A549 (cell line): Measurements from ENCODE around the gene DEFB110. TPM values are rescaled to one million over a fixed set of nuclear protein-coding genes. Genes with fewer than 3 reads are reported as not detected.

Experiments used
- ATAC-seq, 2 experiments: fragments of 200-7000 bp in 1 of 2; fragments of >200 bp in 1 of 2; cut with Nextera tagmentation in 1 of 2; cut with Tn5 transposase in 1 of 2; 3 replicates each; pipeline versions ENCODE4 v1.8.0 to v1.9.1; 2018 to 2020; ENCODE audit warnings: mild to moderate bottlenecking in 1 of 2, moderate library complexity in 1 of 2
- CTCF ChIA-PET: fragments of 300-600 bp; sonication (Branson Sonifier 250); formaldehyde crosslinking; extraction: SDS; loops from one replicate; lab custom pipeline; 2021; ENCODE audit warnings: antibody characterized with exemption, inconsistent platforms; lab: Yijun Ruan, JAX
- POLR2A ChIA-PET: fragments of 350-600 bp; formaldehyde crosslinking; extraction: SDS; loops from one replicate; lab custom pipeline; 2021; ENCODE audit warnings: antibody characterized with exemption, inconsistent platforms; lab: Yijun Ruan, JAX
- DNase-seq, 2 experiments: peaks; one replicate each; pipeline versions ENCODE4 v3.0.0 to v3.0.0-alpha.2; 2011 to 2016; ENCODE audit warnings: low read depth in 1 of 2, low spot score in 1 of 2
- FAIRE-seq: peaks from 2 replicates; lab custom pipeline; 2011; peaks lifted over from hg19 to GRCh38; lab: Jason Lieb, UNC
- H3K27ac ChIP-seq, 2 experiments: fragments of >200 bp; sonication (Bioruptor Twin); formaldehyde crosslinking; 3 replicates each; pipeline ENCODE4 v1.5.1; 2016 to 2017
- H3K4me1 ChIP-seq: fragments of >200 bp; sonication (Bioruptor Twin); formaldehyde crosslinking; 3 replicates; pipeline ENCODE4 v1.6.1; 2016
- H3K4me2 ChIP-seq: fragments of >200 bp; sonication (Bioruptor Twin); formaldehyde crosslinking; 3 replicates; pipeline ENCODE4 v1.6.1; 2016
- H3K4me3 ChIP-seq: fragments of >200 bp; sonication (Bioruptor Twin); formaldehyde crosslinking; 3 replicates; pipeline ENCODE4 v1.5.1; 2016
- H3K9me3 ChIP-seq: fragments of >200 bp; sonication (Bioruptor Twin); formaldehyde crosslinking; 3 replicates; pipeline ENCODE4 v1.6.1; 2016
- ATOH8 ChIP-seq: fragments of 250-450 bp; sonication (Bioruptor Pico); IDR thresholded peaks from 2 replicates; pipeline ENCODE4 v1.5.0; 2020; ENCODE audit warnings: low read depth, mild to moderate bottlenecking, moderate library complexity
- CHD2 ChIP-seq: fragments of 150-350 bp; IDR thresholded peaks from 2 replicates; pipeline ENCODE4 v1.6.1; 2014; ENCODE audit warnings: low read length; ENCODE audit not compliant: partially characterized antibody
- CHD4 ChIP-seq: fragments of 200-600 bp; sonication (generic); IDR thresholded peaks from 2 replicates; pipeline ENCODE4 v1.6.1; 2016; ENCODE audit warnings: antibody characterized with exemption, mild to moderate bottlenecking, borderline replicate concordance
- FOSB ChIP-seq: fragments of 250-450 bp; sonication (Bioruptor Pico); IDR thresholded peaks from 2 replicates; pipeline ENCODE4 v1.5.0; 2020; ENCODE audit warnings: mild to moderate bottlenecking, moderate library complexity
- FOXS1 ChIP-seq: fragments of 250-450 bp; sonication (Bioruptor Pico); IDR thresholded peaks from 2 replicates; pipeline ENCODE4 v1.5.0; 2020; ENCODE audit warnings: mild to moderate bottlenecking, moderate library complexity
- HDAC2 ChIP-seq: fragments of 200-600 bp; sonication (generic); IDR thresholded peaks from 2 replicates; pipeline ENCODE4 v1.6.1; 2016
- HEYL ChIP-seq: fragments of 250-450 bp; sonication (Bioruptor Pico); IDR thresholded peaks from 2 replicates; pipeline ENCODE4 v1.8.0; 2021; ENCODE audit warnings: mild to moderate bottlenecking, moderate library complexity
- HOXA7 ChIP-seq: fragments of 250-450 bp; sonication (Bioruptor Pico); IDR thresholded peaks from 2 replicates; pipeline ENCODE4 v1.5.0; 2020; ENCODE audit warnings: mild to moderate bottlenecking, moderate library complexity
- HOXB5 ChIP-seq: fragments of 250-450 bp; sonication (Bioruptor Pico); IDR thresholded peaks from 2 replicates; pipeline ENCODE4 v1.5.0; 2020; ENCODE audit warnings: mild to moderate bottlenecking, moderate library complexity
- JUN ChIP-seq, 2 experiments: fragments of >200 bp; sonication (Bioruptor Twin); formaldehyde crosslinking; IDR thresholded peaks; 2 replicates in 1 of 2; 3 replicates in 1 of 2; pipeline ENCODE4 v1.6.1; 2016 to 2017
- KDM1A ChIP-seq: fragments of 200-600 bp; sonication (generic); IDR thresholded peaks from 2 replicates; pipeline ENCODE4 v1.6.1; 2016; ENCODE audit warnings: low read depth, mild to moderate bottlenecking
- MAFK ChIP-seq: fragments of 450-650 bp; IDR thresholded peaks from 2 replicates; pipeline ENCODE4 v1.6.1; 2014; ENCODE audit not compliant: partially characterized antibody
- RAD21 ChIP-seq, 2 experiments: fragments of >200 bp in 1 of 2; sonication (Bioruptor Twin) in 1 of 2; formaldehyde crosslinking in 1 of 2; IDR thresholded peaks in 1 of 2; conservative IDR thresholded peaks in 1 of 2; 2 replicates in 1 of 2; 3 replicates in 1 of 2; pipeline ENCODE4 v1.6.1; 2012 to 2018; ENCODE audit warnings: inconsistent platforms in 1 of 2
- RARB ChIP-seq: fragments of 250-450 bp; sonication (Bioruptor Pico); IDR thresholded peaks from 2 replicates; pipeline ENCODE4 v1.8.0; 2021; ENCODE audit warnings: mild to moderate bottlenecking, moderate library complexity
- RFX5 ChIP-seq: fragments of 450-650 bp; IDR thresholded peaks from 2 replicates; pipeline ENCODE4 v1.7.1; 2014; ENCODE audit warnings: antibody characterized with exemption, mild to moderate bottlenecking, moderate library complexity
- RNF2 ChIP-seq: fragments of 200-600 bp; sonication (generic); IDR thresholded peaks from 2 replicates; pipeline ENCODE4 v1.6.1; 2016; ENCODE audit warnings: low read depth, mild to moderate bottlenecking, antibody characterized with exemption, moderate library complexity, borderline replicate concordance
- SMC3 ChIP-seq: fragments of >200 bp; sonication (Bioruptor Twin); formaldehyde crosslinking; IDR thresholded peaks from 3 replicates; pipeline ENCODE4 v1.6.1; 2018; ENCODE audit warnings: inconsistent platforms
- SREBF2 ChIP-seq: fragments of 450-650 bp; IDR thresholded peaks from 2 replicates; pipeline ENCODE4 v1.6.1; 2014; ENCODE audit warnings: mild to moderate bottlenecking, moderate library complexity
- TP53 ChIP-seq: fragments of 250-450 bp; sonication (Bioruptor Pico); IDR thresholded peaks from 2 replicates; pipeline ENCODE4 v1.5.0; 2021; ENCODE audit warnings: mild to moderate bottlenecking, moderate library complexity
- ZC3H11A ChIP-seq: fragments of 450-650 bp; IDR thresholded peaks from 2 replicates; pipeline ENCODE4 v1.6.1; 2014; ENCODE audit warnings: antibody characterized with exemption, mild to moderate bottlenecking
- ZFP36 ChIP-seq: fragments of 450-650 bp; IDR thresholded peaks from 2 replicates; pipeline ENCODE4 v1.6.1; 2014; ENCODE audit warnings: borderline replicate concordance; ENCODE audit not compliant: partially characterized antibody
- ZNF302 ChIP-seq: fragments of 250-450 bp; sonication (Bioruptor Pico); IDR thresholded peaks from 2 replicates; pipeline ENCODE4 v1.9.0; 2021; ENCODE audit warnings: inconsistent platforms, mild to moderate bottlenecking, moderate library complexity
- WGBS: methylation state at CpG from one replicate; pipeline ENCODE4 v1.1.6; 2017; ENCODE audit errors: missing lambda C conversion rate; 5-methylcytosine and 5-hydroxymethylcytosine counted together
- polyA plus RNA-seq, 4 experiments: library from polyadenylated mRNA; depleted of rRNA in 3 of 4; stranded (reverse); fragments of >200 nt; fragmentation: RNase III in 1 of 4; extraction: RNeasy Plus Mini Kit Qiagen cat#74134 plus additional on column Dnase treatment in 1 of 4; gene quantifications; 2 replicates in 3 of 4; 3 replicates in 1 of 4; pipeline ENCODE4 v1.2.3, GENCODE V29; 2011 to 2017
- TF ChIP-seq, protein P1 (sequence below): fragments of >200 bp; sonication (Bioruptor Twin); formaldehyde crosslinking; IDR thresholded peaks from 3 replicates; pipeline ENCODE4 v1.5.1; 2016
- TF ChIP-seq, protein P2 (sequence below): fragments of 450-650 bp; IDR thresholded peaks from 2 replicates; pipeline ENCODE4 v1.6.1; 2014; ENCODE audit warnings: antibody characterized with exemption
- TF ChIP-seq, protein P3 (sequence below): fragments of 200-600 bp; sonication (generic); IDR thresholded peaks from 2 replicates; pipeline ENCODE4 v1.6.1; 2016; ENCODE audit warnings: antibody characterized with exemption, mild to moderate bottlenecking, moderate library complexity

DEFB110 gene
- polyA plus RNA-seq, 2 of the 4 experiments (the other 2 are of a cell fraction), result not detected

DNA sequence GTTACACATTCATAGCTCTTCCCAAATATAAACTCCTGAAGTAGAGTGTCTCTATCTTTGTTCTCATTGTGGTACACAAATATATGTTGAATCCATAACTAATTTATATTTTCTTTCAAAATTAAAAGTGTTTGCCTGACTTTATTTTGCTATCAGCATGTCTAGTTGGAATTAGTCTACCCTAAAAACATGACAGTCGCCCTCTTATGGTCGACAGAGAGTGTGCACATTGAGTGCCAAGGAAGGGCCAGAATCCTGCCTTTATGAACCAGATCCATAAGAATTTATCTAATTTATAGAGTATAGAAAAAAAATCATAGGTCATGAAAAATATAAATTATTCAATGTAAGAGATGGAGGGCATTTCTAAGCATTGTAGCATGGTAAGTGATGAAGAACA is 40.3 kb upstream of the DEFB110 start:
- Histone ChIP-seq H3K4me1 (no peaks in the 10 kb centered on the region), H3K27ac (no peak overlapping the region), H3K9me3 (no peaks in the 10 kb centered on the region), H3K4me3 (no peak overlapping the region), H3K4me2 (no peak overlapping the region)
- 0% methylated on average over 2 of the region's 2 CpGs for whole genome bisulfite sequencing
- CTCF ChIA-PET, result interaction anchor here (0.9 kb wide), 1 partner anchor 31 kb away, joined by 4 read pairs; no protein-coding TSS in a partner anchor
- no peak for TF ChIP-seq FOSB
- no peak for TF ChIP-seq RNF2
- no peak for TF ChIP-seq SMC3
- FAIRE-seq, result no peak
- no peak for ATAC-seq
- POLR2A ChIA-PET, result no interaction called here
- peak in 1 of 2 experiments; percentile 7 for DNase-seq

DNA sequence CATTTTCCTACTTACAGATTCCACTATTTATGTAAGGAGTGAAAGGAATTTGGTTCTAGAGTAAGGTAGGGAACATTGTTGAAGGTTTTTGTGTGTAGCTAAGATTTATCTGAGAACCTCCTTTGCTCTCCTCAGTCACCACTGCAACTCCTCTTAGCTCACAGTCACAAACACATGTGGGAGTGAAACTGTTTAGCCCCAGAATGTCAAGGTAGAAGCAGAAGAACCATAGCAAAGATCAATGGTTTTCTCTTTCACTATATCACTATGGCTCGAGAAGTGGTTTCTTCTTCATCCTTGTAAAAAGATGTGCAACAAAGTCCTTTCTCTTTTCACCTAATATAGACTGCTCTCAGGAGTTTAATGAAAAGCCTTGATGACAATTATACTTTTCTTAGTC is 34.4 kb upstream of the DEFB110 start:
- ATAC-seq (no peak), DNase-seq (no peak)
- CTCF ChIA-PET, result no interaction called here

GRCh38 chr6:50049829-50050228 is 28.0 kb upstream of the DEFB110 start, which contains the start of gene DEFB112:
TSS of gene DEFB112 (minus strand) at chr6:50049929. CDS start at chr6:50049869, 60 bp downstream.
- WGBS, result 0% methylated on average over 1 of the region's 1 CpG
- ChIA-PET CTCF (no interaction called here), POLR2A (no interaction called here)
- no peak for TF ChIP-seq RARB (CRISPR knock-in tag)
- TF ChIP-seq RAD21 (conservative IDR thresholded peaks at IDR 0.05 in 1 of 2, IDR thresholded peaks at IDR 0.05 in 1 of 2), result no peak
- TF ChIP-seq, protein P1, sequence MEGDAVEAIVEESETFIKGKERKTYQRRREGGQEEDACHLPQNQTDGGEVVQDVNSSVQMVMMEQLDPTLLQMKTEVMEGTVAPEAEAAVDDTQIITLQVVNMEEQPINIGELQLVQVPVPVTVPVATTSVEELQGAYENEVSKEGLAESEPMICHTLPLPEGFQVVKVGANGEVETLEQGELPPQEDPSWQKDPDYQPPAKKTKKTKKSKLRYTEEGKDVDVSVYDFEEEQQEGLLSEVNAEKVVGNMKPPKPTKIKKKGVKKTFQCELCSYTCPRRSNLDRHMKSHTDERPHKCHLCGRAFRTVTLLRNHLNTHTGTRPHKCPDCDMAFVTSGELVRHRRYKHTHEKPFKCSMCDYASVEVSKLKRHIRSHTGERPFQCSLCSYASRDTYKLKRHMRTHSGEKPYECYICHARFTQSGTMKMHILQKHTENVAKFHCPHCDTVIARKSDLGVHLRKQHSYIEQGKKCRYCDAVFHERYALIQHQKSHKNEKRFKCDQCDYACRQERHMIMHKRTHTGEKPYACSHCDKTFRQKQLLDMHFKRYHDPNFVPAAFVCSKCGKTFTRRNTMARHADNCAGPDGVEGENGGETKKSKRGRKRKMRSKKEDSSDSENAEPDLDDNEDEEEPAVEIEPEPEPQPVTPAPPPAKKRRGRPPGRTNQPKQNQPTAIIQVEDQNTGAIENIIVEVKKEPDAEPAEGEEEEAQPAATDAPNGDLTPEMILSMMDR, result no peak
- TF ChIP-seq SREBF2, result no peak
- TF ChIP-seq ZNF302 (CRISPR knock-in tag), result no peak
- no peak for TF ChIP-seq HOXB5 (CRISPR knock-in tag)
- TF ChIP-seq RFX5, result no peak
- no peak for TF ChIP-seq ZFP36
- no peak for TF ChIP-seq MAFK
- no peak for TF ChIP-seq TP53 (CRISPR knock-in tag)
- no peak for TF ChIP-seq ATOH8
- TF ChIP-seq ZC3H11A, result no peak
- no peak for TF ChIP-seq HOXA7 (CRISPR knock-in tag)
- no peak for TF ChIP-seq JUN (IDR thresholded peaks at IDR 0.05)
- no peak for TF ChIP-seq CHD4
- H3K4me3 ChIP-seq, result no peak within 1 kb of the TSS
- H3K4me2 ChIP-seq, result no peak within 1 kb of the TSS
- H3K9me3 ChIP-seq, result no peaks in the 10 kb centered on the region
- no peak for FAIRE-seq
- H3K27ac ChIP-seq, result no peak within 1 kb of the TSS
- DNase-seq, result no peak
- ATAC-seq, result no peak
- H3K4me1 ChIP-seq, result no peaks in the 10 kb centered on the region

More for the DNA sequence above, 34.4 kb upstream of the DEFB110 start:
- H3K4me3 ChIP-seq, result no peak overlapping the region
- no peak overlapping the region for H3K27ac ChIP-seq
- no peaks in the 10 kb centered on the region for H3K4me1 ChIP-seq
- no peak for FAIRE-seq
- WGBS, result 0% methylated on average over 1 of the region's 1 CpG
- H3K9me3 ChIP-seq, result no peaks in the 10 kb centered on the region
- POLR2A ChIA-PET, result no interaction called here
- no peak for TF ChIP-seq TP53 (CRISPR knock-in tag)
- H3K4me2 ChIP-seq, result no peak overlapping the region

GRCh38 chr6:50047026-50047425 is 25.2 kb upstream of the DEFB110 start:
- DNase-seq (no peak), ATAC-seq (no peak; a peak in 1 of 6 replicates), FAIRE-seq (no peak)
- WGBS, result 0% methylated on average over 1 of the region's 3 CpGs
- H3K9me3 ChIP-seq, result no peaks in the 10 kb centered on the region
- no peaks in the 10 kb centered on the region for H3K4me1 ChIP-seq
- no peak overlapping the region for H3K4me3 ChIP-seq
- no peak overlapping the region for H3K27ac ChIP-seq
- POLR2A ChIA-PET, result no interaction called here
- no peak overlapping the region for H3K4me2 ChIP-seq
- CTCF ChIA-PET, result no interaction called here
- no peak for TF ChIP-seq HDAC2
- TF ChIP-seq RNF2, result no peak
- TF ChIP-seq, protein P2, sequence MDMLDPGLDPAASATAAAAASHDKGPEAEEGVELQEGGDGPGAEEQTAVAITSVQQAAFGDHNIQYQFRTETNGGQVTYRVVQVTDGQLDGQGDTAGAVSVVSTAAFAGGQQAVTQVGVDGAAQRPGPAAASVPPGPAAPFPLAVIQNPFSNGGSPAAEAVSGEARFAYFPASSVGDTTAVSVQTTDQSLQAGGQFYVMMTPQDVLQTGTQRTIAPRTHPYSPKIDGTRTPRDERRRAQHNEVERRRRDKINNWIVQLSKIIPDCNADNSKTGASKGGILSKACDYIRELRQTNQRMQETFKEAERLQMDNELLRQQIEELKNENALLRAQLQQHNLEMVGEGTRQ, result no peak
- TF ChIP-seq TP53 (CRISPR knock-in tag), result no peak
- TF ChIP-seq ZNF302 (CRISPR knock-in tag), result no peak
- no peak for TF ChIP-seq FOSB
- no peak for TF ChIP-seq FOXS1 (CRISPR knock-in tag)
- no peak for TF ChIP-seq KDM1A
- no peak for TF ChIP-seq HEYL (CRISPR knock-in tag)
- TF ChIP-seq CHD2, result no peak
- TF ChIP-seq JUN (IDR thresholded peaks at IDR 0.05), result no peak
- TF ChIP-seq, protein P3, sequence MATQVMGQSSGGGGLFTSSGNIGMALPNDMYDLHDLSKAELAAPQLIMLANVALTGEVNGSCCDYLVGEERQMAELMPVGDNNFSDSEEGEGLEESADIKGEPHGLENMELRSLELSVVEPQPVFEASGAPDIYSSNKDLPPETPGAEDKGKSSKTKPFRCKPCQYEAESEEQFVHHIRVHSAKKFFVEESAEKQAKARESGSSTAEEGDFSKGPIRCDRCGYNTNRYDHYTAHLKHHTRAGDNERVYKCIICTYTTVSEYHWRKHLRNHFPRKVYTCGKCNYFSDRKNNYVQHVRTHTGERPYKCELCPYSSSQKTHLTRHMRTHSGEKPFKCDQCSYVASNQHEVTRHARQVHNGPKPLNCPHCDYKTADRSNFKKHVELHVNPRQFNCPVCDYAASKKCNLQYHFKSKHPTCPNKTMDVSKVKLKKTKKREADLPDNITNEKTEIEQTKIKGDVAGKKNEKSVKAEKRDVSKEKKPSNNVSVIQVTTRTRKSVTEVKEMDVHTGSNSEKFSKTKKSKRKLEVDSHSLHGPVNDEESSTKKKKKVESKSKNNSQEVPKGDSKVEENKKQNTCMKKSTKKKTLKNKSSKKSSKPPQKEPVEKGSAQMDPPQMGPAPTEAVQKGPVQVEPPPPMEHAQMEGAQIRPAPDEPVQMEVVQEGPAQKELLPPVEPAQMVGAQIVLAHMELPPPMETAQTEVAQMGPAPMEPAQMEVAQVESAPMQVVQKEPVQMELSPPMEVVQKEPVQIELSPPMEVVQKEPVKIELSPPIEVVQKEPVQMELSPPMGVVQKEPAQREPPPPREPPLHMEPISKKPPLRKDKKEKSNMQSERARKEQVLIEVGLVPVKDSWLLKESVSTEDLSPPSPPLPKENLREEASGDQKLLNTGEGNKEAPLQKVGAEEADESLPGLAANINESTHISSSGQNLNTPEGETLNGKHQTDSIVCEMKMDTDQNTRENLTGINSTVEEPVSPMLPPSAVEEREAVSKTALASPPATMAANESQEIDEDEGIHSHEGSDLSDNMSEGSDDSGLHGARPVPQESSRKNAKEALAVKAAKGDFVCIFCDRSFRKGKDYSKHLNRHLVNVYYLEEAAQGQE, result no peak
- TF ChIP-seq HOXA7 (CRISPR knock-in tag), result no peak
- TF ChIP-seq RFX5, result no peak
